ENCODE results near the gene METTL25.

The METTL25 gene

DNA sequence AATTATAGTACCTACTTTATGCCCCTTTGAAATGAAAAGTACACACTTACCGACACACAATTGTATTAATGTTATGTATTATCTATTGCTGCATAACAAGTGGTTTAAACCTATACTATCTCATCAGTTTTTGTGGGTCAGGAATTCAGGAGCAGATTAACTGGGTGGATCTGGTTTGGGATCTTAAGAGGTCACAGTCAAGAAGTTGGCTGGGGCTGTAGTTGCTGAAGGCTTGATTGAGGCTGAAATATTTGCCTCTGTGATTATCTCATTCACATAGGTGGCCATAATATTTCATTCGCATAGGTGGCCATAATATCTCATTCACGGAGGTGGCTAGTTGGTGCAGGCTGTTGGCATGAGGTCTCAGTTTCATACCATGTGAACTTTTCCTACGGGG is 5.7 kb downstream of the METTL25 start:
- TF ChIP-seq ZNF274 (IDR thresholded peaks at IDR 0.05; ENCODE audit: low read depth, low read length) = no peak
- H3K4me3 ChIP-seq (ENCODE audit: low read length) = no peak overlapping the region

DNA sequence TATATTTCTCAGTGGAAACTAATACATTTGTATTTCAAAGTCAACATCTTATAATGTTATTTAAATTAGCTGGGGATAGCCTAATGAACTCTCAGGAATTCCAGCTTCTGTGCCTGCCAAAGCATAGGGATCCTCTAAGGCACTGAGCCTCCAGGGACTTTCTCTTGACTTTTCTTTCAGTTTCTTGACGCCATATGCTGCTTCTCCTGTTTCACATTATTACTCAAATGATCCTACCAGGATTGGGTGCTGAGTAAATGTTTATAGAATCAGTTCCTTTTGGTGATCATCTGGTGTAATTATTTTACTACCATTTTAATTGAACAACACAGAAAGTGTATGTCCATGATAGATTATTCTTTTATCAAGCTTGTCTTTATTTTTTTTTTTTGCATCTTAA is 7.9 kb downstream of the METTL25 start:
- H3K4me3 ChIP-seq (ENCODE audit: low read length) = no peak overlapping the region
- TF ChIP-seq ZNF274 (IDR thresholded peaks at IDR 0.05; ENCODE audit: low read depth, low read length) = no peak

DNA sequence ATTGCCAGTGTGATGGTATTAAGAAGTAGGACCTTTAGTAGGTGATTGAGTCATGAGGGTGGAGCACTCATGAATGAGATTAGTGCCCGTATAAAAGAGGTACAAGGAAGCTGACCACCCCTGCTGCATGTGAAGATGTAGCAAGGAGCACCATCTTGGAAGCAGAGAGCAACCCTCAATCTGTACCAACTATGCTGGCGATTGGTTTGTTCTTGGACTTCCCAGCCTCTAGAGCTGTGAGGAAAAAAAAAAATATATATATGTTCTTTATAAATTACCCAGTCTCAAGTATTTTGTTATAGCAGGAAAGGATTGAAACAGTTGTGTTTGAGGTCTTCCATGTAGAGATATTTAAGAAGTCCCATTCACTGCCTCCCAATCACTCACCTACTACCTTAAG is 16.9 kb downstream of the METTL25 start:
- TF ChIP-seq ZNF274 (IDR thresholded peaks at IDR 0.05; ENCODE audit: low read depth, low read length) = no peak
- H3K4me3 ChIP-seq (ENCODE audit: low read length) = no peak overlapping the region

DNA sequence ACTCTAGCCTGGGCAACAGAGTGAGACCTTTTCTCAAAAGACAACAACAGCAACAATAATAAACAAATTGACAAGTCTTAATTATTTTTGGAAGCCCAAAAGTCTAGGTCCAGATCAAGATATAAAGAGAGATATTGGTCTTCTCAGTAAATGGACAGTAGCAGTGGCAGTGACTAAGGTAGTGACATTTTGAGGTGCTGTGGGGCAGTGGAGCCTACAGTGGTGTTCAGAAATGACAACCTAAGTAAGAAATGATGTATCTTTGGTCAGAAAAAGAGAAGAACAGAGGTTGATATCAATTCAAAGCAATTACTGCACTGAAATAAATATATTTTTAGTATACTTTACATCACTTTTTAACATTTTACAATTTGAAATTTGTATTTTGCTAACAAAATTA is 20.7 kb downstream of the METTL25 start:
- no peak for TF ChIP-seq ZNF274 (IDR thresholded peaks at IDR 0.05; ENCODE audit: low read depth, low read length)
- H3K4me3 ChIP-seq (ENCODE audit: low read length) = no peak overlapping the region

DNA sequence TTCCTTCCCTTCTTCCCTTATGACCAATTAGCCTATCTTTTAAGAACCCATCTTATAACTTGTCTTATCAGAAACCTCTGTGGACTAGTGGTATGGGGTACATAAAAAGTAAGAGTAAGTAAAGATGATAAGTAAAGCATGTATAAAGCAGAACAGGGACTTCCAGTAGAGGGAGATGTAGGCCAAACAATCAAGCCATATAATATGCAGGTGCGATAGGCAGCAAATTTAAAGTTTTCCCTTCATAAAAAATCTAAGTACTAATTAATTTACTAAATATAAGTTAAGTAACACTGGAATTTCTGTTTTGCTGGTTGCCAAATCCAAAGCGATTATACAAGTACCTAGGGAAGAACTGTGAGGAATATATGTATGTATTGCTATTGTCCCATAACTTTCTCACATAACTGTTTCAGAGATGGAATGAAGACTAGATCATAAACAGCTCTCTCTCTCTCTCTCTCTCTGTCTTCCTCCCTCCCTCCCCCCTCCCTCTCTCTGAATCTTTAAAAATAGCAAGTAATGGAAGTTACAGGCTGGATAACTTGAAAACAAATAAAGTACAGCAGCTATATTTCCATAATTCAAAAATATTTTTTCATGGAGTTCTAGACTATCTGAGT is 25.7 kb downstream of the METTL25 start:
- no peak overlapping the region for H3K4me3 ChIP-seq (ENCODE audit: low read length)
- no peak for TF ChIP-seq ZNF274 (IDR thresholded peaks at IDR 0.05; ENCODE audit: low read depth, low read length)

DNA sequence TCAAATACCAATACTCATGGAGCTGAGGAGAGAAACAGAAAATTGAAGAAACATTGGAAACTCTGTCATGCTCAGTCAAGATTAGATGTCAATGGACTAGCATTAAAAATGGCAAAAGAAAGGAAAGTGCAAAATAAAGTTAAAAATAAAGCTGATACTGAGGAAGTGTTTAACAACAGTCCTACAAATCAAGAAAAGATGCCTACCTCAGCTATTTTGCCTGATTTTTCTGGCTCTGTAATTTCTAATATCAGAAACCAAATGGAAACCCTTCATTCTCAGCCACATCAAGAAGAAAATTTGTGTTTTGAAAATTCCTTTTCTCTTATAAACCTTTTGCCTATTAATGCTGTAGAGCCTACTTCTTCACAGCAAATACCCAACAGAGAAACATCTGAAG is 40.5 kb downstream of the METTL25 start:
- H3K4me3 ChIP-seq (ENCODE audit: low read length) = no peak overlapping the region
- TF ChIP-seq ZNF274 (IDR thresholded peaks at IDR 0.05; ENCODE audit: low read depth, low read length) = no peak

DNA sequence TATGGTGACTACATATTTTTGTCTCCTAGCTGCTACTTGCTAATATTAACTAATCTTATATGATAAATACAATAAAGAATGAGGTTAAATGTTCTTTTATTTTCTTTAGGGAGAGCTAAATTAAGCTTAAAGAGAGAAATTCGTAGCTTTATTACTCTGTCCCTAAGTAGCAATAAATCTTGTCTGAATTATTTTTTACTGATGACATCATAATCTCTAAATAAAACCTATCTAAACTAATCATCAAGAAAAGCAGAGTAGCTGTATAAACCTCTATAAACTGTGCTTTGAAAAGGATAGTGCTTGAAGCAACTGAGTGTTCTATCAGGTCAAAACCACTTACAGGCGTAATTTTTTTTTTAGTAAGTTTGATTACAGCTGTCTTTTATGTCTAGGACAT is 42.5 kb downstream of the METTL25 start:
- TF ChIP-seq ZNF274 (IDR thresholded peaks at IDR 0.05; ENCODE audit: low read depth, low read length) = no peak
- H3K4me3 ChIP-seq (ENCODE audit: low read length) = no peak overlapping the region

DNA sequence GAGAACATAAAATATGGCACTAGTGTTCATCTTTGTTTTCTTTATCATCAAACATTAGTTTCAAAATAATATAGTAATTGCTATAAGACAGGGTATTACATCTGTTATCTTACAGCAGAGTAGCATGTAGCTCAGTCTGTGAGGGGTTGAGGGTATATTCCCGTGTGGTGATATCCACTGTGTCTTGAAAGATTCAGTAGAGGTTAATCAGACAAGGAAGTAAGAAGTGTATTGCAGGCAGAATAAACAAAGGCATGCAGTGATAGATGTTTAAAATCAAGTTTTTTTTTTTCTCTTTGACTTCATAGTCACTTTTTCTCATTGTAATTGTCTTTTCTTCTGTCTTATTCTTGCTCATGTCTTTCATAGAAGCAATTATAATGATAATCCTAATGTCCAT is 48.3 kb downstream of the METTL25 start:
- no peak for TF ChIP-seq ZNF274 (IDR thresholded peaks at IDR 0.05; ENCODE audit: low read depth, low read length)
- H3K4me3 ChIP-seq (ENCODE audit: low read length) = no peak overlapping the region

DNA sequence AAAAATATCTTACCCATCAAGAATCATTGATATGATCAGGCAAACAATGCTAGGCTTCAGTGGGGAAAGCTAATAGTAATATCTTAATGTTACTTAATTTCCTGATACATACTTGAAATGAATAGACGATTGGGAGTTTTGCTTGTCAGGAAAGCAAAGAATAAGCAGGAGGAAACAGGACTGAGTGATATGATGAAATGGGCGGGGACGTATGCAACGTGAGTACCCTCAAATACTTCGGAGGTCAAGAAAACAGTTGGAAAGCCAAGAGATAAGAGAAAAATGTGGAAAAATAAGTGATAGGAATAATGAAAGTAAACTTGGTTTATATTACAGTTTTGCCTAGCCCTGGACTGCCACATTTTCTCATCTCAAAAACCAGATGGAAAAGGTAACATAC is 49.2 kb downstream of the METTL25 start:
- H3K4me3 ChIP-seq (ENCODE audit: low read length) = no peak overlapping the region
- TF ChIP-seq ZNF274 (IDR thresholded peaks at IDR 0.05; ENCODE audit: low read depth, low read length) = no peak

DNA sequence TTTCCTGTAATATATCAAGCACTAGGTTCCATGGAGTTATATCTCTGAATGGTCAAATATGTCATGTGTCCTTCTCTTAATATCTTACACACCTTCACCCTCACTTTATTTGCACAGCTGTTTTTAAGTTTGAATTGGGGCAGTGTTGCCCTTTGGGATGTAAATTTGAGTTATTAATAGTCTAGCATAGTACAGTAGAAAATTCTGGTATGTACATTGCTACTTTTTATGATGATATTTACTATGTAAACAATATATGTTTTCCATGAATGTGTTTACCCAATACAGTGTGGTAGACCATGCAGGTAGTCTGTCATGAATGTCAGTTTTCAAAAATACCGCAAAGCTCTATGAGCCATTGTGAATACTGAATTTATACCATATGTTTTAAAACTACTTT is 50.5 kb downstream of the METTL25 start:
- TF ChIP-seq ZNF274 (IDR thresholded peaks at IDR 0.05; ENCODE audit: low read depth, low read length) = no peak
- H3K4me3 ChIP-seq (ENCODE audit: low read length) = no peak overlapping the region

DNA sequence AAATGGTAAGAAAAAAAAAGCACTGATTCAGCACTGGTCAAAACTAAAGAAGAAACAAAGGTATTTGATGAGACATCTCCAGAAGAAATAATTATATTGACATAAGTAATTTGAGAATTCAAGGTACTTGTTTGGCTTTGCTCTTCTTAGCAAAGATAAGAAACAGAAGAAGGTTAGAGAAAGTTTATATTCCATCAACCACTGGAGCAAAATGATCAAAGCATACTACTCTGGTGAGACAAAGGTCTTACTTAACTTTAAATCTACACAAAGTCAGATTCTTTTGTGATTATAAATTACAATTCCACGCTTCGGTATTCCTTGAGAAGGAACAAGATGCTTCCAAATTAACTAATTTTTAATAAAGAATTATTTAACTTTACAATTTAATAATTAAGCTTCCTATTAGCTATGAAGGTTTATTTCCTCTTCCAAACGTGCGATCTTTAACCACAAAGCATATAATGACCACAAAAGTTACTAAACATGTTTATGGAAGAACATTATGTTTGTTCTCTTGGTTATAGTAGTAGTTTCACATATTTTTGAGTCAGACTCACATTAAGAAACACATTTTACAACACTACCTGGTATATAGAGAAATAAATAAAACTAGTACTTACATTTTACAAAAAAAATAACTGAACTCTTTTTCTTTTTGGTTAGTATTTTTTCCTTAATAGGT is 53.4 kb downstream of the METTL25 start:
- TF ChIP-seq ZNF274 (IDR thresholded peaks at IDR 0.05; ENCODE audit: low read depth, low read length) = no peak
- no peak overlapping the region for H3K4me3 ChIP-seq (ENCODE audit: low read length)

DNA sequence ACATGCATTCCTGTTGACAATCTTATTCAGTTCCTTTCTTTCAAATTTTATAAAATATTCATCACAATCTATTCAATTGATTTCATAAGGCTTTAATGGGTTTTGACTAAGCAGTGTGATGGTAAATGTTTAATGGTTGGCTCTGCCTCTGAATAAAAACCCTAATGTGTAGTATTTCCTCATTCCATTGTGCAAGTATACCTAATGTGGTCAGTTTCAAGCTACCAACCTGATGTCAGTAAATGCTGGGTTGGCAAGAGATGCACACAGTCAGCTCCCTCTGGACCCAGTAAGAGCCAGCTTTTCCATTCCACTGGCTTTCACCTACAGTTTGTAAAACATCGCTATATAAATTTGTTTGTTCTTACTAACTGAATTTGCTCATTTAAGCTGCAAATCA is 53.9 kb downstream of the METTL25 start:
- TF ChIP-seq ZNF274 (IDR thresholded peaks at IDR 0.05; ENCODE audit: low read depth, low read length) = no peak

DNA sequence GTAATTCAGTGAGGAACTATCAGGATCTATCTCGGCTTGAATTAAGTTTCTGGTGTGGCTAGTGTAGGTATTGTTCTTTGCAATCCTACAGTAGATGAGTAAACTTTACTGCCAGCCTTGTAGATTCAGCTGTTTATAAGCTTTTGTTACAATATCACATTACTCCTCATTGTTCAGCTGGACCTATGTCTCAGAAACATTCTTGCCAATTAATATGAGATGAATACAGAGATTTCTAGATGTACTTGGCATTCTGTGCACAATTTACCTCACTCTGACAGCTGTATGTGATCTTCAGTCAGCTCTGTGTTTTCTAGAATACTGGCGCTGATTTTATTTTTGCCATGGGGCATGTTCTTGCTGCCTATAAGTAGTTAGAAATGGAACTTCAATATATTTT is 55.7 kb downstream of the METTL25 start:
- no peak for TF ChIP-seq ZNF274 (IDR thresholded peaks at IDR 0.05; ENCODE audit: low read depth, low read length)
- no peak overlapping the region for H3K4me3 ChIP-seq (ENCODE audit: low read length)

More for the DNA sequence above, 53.9 kb downstream of the METTL25 start:
- no peak overlapping the region for H3K4me3 ChIP-seq (ENCODE audit: low read length)

DNA sequence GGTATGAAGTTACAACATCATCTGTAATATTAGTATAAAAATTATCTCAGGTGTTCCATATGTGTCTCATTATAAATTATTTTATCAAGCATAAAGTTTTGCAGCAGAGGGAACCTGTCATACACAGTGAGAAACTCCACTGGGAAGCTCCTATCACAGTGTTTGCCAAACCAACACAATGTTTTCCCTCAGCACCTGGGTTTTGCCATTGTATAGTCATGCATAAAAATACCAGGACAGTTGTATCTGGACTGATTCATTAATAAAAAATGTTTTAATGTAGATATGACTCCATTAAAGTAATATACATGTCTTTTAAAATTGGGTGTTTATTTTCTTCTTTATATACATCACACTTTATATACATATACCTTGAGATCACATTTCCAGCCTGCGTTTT is 56.6 kb downstream of the METTL25 start:
- TF ChIP-seq ZNF274 (IDR thresholded peaks at IDR 0.05; ENCODE audit: low read depth, low read length) = no peak
- no peak overlapping the region for H3K4me3 ChIP-seq (ENCODE audit: low read length)

DNA sequence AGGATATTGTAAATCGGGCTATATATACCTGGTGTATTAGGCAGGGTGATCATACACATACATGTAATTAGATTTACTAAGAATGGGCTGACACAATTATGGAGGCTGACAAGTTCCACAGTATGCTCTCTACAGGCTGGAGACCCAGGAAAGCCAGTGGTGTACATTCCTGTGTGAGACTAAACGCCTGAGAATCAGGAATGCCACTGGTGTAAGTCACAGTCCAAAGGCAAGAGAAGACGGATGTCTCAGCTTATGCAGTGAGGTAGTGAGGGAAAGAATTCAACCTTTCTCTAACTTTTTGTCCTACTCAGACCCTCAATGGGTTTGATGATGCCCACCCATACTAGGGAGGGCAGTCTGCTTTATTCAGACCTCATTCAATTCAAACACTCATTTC is 57.1 kb downstream of the METTL25 start:
- no peak overlapping the region for H3K4me3 ChIP-seq (ENCODE audit: low read length)
- TF ChIP-seq ZNF274 (IDR thresholded peaks at IDR 0.05; ENCODE audit: low read depth, low read length) = no peak

DNA sequence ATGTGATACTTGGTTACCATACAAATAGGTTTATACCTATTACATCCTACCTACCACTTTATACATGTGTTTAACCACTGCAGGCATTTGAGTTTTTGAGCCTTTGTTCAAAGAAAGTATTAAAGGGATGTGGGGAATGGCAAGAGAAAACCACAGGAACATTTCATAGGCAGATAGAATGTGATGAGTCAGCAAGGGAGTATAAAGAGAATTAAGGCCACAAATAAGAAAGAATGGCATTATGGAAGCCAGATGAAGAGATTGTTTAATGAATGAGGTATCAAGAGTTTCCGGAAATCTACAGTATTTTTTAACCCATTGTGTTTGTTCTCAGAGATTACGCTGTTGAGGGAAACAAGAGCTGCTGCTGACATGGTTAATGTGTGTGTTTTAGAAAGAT is 66.9 kb downstream of the METTL25 start:
- TF ChIP-seq ZNF274 (IDR thresholded peaks at IDR 0.05; ENCODE audit: low read depth, low read length) = no peak
- H3K4me3 ChIP-seq (ENCODE audit: low read length) = no peak overlapping the region

Data from GM08714 (cell line).